Lung (tissue), 12 donors: ENCODE measurements around the gene JAK3. TPM values are rescaled to one million over a fixed set of nuclear protein-coding genes. Genes with fewer than 3 reads are reported as not detected.

Experiments used
- ATAC-seq: fragments of 200-7000 bp; cut with Tn5 transposase; one replicate; pipeline ENCODE4 v1.9.1; 2020; ENCODE audit warnings: moderate number of reproducible peaks; ENCODE audit not compliant: insufficient read depth, low FRiP score
- DNase-seq, 3 donors: peaks; one replicate each; pipeline ENCODE4 v3.0.0-alpha.2; 2013 to 2017
- H3K27ac ChIP-seq, 2 donors: one replicate each; pipeline ENCODE4 v1.5.1; 2013; ENCODE audit warnings: mild to moderate bottlenecking in 2 of 2, moderate library complexity in 2 of 2, control low read depth in 1 of 2, inconsistent platforms in 1 of 2, low read depth in 1 of 2, low read length in 1 of 2
- H3K27me3 ChIP-seq, 3 donors: one replicate each; pipeline ENCODE4 v1.5.1; 2013; ENCODE audit warnings: low read length in 2 of 3; ENCODE audit not compliant: control insufficient read depth in 3 of 3, insufficient read depth in 3 of 3
- H3K36me3 ChIP-seq, 4 donors: one replicate each; pipeline ENCODE4 v1.5.1; 2013; ENCODE audit warnings: low read length in 4 of 4, mild to moderate bottlenecking in 1 of 4, moderate library complexity in 1 of 4; ENCODE audit not compliant: control insufficient read depth in 4 of 4, insufficient read depth in 4 of 4
- H3K4me1 ChIP-seq, 5 donors: one replicate each; pipeline ENCODE4 v1.5.1; 2013; ENCODE audit warnings: low read length in 5 of 5, mild to moderate bottlenecking in 2 of 5, moderate library complexity in 1 of 5; ENCODE audit not compliant: control insufficient read depth in 5 of 5, insufficient read depth in 5 of 5
- H3K4me3 ChIP-seq: one replicate; pipeline ENCODE4 v1.5.1; 2013; ENCODE audit warnings: mild to moderate bottlenecking, control low read depth, moderate library complexity
- H3K9ac ChIP-seq, 2 donors: one replicate each; pipeline ENCODE4 v1.5.1; 2013; ENCODE audit warnings: low read length in 2 of 2, control low read depth in 1 of 2; ENCODE audit not compliant: insufficient read depth in 1 of 2
- H3K9me3 ChIP-seq, 4 donors: one replicate each; pipeline ENCODE4 v1.5.1; 2013; ENCODE audit warnings: low read length in 3 of 4, mild to moderate bottlenecking in 1 of 4, moderate library complexity in 1 of 4; ENCODE audit not compliant: control insufficient read depth in 4 of 4, insufficient read depth in 3 of 4
- WGBS, 2 donors: extraction: QIAGEN DNeasy Blood & Tissue Kit; methylation state at CpG; one replicate each; pipeline ENCODE4 v1.1.7; 2013; 5-methylcytosine and 5-hydroxymethylcytosine counted together
- polyA plus RNA-seq, 2 donors: library from polyadenylated mRNA; stranded (reverse); fragments of 200-250 nt; gene quantifications; one replicate each; pipeline ENCODE4 v1.2.1, GENCODE V29; 2013
- total RNA-seq, 2 donors: library from RNA; depleted of rRNA in 1 of 2; stranded (reverse); fragments of >200 nt in 1 of 2; gene quantifications; one replicate each; pipeline ENCODE4 v1.2.1, GENCODE V29; 2014 to 2021
- TF ChIP-seq, protein P1 (sequence below): IDR thresholded peaks from 2 replicates; pipeline ENCODE4 v1.5.1; 2012; ENCODE audit warnings: mild to moderate bottlenecking; ENCODE audit errors: control extremely low read depth, extremely low read depth
- donor health status: control.
- donor health status: control.
- donor health status: Bipolar disorder and iron deficiency.
- donor health status: healthy.
- donor health status: DM: yes; HTN: yes; CAD: no.

JAK3 gene
- total and polyA plus RNA-seq, 4 donors = 5.2 to 32.5 (median 18.0) TPM

DNA sequence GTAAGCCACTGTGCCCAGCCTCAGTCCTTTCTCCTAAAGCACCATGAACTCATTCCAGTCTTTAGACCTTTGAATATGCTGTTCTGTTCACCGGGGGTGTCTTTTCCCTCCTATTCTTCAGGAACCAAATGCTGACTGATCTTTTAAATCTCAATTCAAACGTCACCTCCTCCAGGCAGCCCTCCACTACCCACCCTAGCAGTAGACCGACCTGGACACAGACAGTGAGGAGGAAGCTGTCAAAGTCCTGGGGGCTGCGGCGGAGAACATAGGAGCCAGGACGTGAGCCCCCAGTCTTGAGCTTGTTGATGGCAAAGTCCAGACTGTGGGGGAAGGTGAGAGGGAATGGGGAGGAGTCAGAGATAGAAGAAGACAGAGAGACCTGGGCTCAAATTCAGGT lies 7.8 kb downstream of the JAK3 start:
- no peak overlapping the region for H3K9ac ChIP-seq
- H3K4me3 ChIP-seq = no peak overlapping the region
- no peak for ATAC-seq
- no peak overlapping the region for H3K27ac ChIP-seq
- TF ChIP-seq, protein P1, sequence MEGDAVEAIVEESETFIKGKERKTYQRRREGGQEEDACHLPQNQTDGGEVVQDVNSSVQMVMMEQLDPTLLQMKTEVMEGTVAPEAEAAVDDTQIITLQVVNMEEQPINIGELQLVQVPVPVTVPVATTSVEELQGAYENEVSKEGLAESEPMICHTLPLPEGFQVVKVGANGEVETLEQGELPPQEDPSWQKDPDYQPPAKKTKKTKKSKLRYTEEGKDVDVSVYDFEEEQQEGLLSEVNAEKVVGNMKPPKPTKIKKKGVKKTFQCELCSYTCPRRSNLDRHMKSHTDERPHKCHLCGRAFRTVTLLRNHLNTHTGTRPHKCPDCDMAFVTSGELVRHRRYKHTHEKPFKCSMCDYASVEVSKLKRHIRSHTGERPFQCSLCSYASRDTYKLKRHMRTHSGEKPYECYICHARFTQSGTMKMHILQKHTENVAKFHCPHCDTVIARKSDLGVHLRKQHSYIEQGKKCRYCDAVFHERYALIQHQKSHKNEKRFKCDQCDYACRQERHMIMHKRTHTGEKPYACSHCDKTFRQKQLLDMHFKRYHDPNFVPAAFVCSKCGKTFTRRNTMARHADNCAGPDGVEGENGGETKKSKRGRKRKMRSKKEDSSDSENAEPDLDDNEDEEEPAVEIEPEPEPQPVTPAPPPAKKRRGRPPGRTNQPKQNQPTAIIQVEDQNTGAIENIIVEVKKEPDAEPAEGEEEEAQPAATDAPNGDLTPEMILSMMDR = no peak
- H3K9me3 ChIP-seq = peaks cover 0 to 2% (median 0%) of the 10 kb centered on the region in 4 donors
- WGBS, 2 donors = 90 to 91% methylated on average over 6 of the region's 6 CpGs
- DNase-seq = no peak
- H3K4me1 ChIP-seq = peaks cover 0 to 4% (median 0%) of the 10 kb centered on the region in 5 donors
- peaks cover 0 to 7% (median 0%) of the 10 kb centered on the region in 3 donors for H3K27me3 ChIP-seq
- peaks cover 0 to 20% (median 0%) of the 10 kb centered on the region in 4 donors for H3K36me3 ChIP-seq

DNA sequence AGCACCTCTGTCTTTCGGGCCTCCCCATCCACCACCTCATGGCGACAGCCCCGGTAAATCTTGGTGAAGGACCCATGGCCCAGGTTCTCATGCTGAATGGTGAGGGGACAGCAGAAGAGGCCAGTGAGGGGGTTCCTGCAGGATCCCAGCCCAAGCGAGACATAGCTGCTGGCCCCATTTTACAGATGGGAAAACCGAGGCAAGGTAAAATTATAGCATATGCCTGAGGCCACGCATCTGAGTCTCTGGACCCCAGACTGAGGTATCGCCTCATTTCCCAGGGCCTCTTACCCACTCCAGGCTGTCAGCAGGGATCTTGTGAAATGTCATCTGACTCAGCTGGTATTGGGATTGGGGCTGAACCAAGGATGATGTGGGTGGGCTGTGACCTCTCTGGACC lies 9.8 kb downstream of the JAK3 start:
- Histone ChIP-seq H3K27ac (no peak overlapping the region), H3K36me3 (peaks cover 0 to 16% (median 0%) of the 10 kb centered on the region in 4 donors)
- no peak for ATAC-seq

DNA sequence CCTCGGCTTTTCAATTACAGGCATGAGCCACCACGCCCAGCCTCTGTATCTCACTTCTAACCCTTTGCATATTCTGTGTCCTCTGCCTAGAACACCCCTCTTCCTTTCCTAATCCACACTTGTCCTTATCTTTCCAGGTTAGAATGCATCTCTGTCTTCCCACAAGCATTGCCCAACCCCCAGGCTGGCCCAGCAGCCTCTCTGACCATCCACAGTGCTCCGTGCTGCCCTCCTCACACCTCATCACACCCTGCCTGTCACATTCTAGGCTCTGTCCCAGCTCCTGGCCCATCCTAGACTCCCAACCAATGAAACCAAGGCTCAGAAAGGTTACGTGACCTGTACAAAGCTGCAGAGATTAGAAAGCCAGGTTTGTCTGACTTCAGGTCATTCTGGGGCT lies 11.3 kb downstream of the JAK3 start:
- H3K9me3 ChIP-seq = peaks cover 0 to 2% (median 0%) of the 10 kb centered on the region in 4 donors
- H3K36me3 ChIP-seq = peaks cover 0 to 21% (median 0%) of the 10 kb centered on the region in 4 donors
- H3K4me3 ChIP-seq = no peak overlapping the region
- H3K4me1 ChIP-seq = peaks cover 0 to 3% (median 0%) of the 10 kb centered on the region in 5 donors
- no peak overlapping the region for H3K27ac ChIP-seq
- no peak for ATAC-seq
- DNase-seq = no peak
- TF ChIP-seq, protein P1 = no peak
- no peak overlapping the region for H3K9ac ChIP-seq
- peaks cover 0 to 12% (median 3%) of the 10 kb centered on the region in 3 donors for H3K27me3 ChIP-seq
- WGBS, 2 donors = 77 to 87% methylated on average over 4 of the region's 4 CpGs

More for the DNA sequence above, 9.8 kb downstream of the JAK3 start:
- Histone ChIP-seq H3K4me3 (no peak overlapping the region), H3K9me3 (peaks cover 0 to 2% (median 0%) of the 10 kb centered on the region in 4 donors), H3K4me1 (peaks cover 0 to 4% (median 0%) of the 10 kb centered on the region in 5 donors), H3K9ac (no peak overlapping the region), H3K27me3 (peaks cover 0 to 7% (median 0%) of the 10 kb centered on the region in 3 donors)
- no peak for DNase-seq
- WGBS, 2 donors = 94 to 96% methylated on average over 7 of the region's 7 CpGs
- TF ChIP-seq, protein P1 = no peak
